Bronchial epithelial cell (primary cell): Measurements from ENCODE around the gene EEPD1. TPM values are rescaled to one million over a fixed set of nuclear protein-coding genes. Genes with fewer than 3 reads are reported as not detected.
A peak's percentile ranks its signal among the peaks of the same experiment; 100 is the strongest.

Experiments
- DNase-seq: peaks from one replicate; pipeline ENCODE4 v3.0.0-alpha.2; 2010; ENCODE audit warnings: low read depth
- FAIRE-seq: peaks from 2 replicates; lab custom pipeline; 2011; peaks lifted over from hg19 to GRCh38; lab: Jason Lieb, UNC
- H3K27me3 ChIP-seq: 2 replicates; pipeline ENCODE4 v1.5.1; 2011; ENCODE audit warnings: low read length; ENCODE audit not compliant: control insufficient read depth, insufficient read depth
- H3K36me3 ChIP-seq: 2 replicates; pipeline ENCODE4 v1.5.1; 2011; ENCODE audit warnings: low read length; ENCODE audit not compliant: control insufficient read depth, insufficient read depth
- H3K4me3 ChIP-seq: 2 replicates; pipeline ENCODE4 v1.5.1; 2011; ENCODE audit warnings: mild to moderate bottlenecking, low read depth, low read length, control low read depth
- CTCF ChIP-seq: IDR thresholded peaks from 2 replicates; pipeline ENCODE4 v1.5.1; 2011; ENCODE audit warnings: mild to moderate bottlenecking, moderate library complexity, low read length, control low read depth, inconsistent platforms; ENCODE audit not compliant: insufficient read depth, severe bottlenecking
- total RNA-seq: library from RNA; depleted of rRNA; stranded (reverse); fragments of >200 nt; gene quantifications from 2 replicates; pipeline ENCODE4 v1.2.1, GENCODE V29; 2014

The EEPD1 gene
- total RNA-seq, 1 donor from 2014 or later: 2.9 TPM

- no peak for TF ChIP-seq CTCF
- Histone ChIP-seq H3K36me3 (no peaks in the 10 kb centered on the region), H3K4me3 (no peak overlapping the region), H3K27me3 (no peaks in the 10 kb centered on the region)
- peak; percentile 28 for FAIRE-seq
- peak; percentile 80 for DNase-seq
Measured at GRCh38 chr7:36157527-36158320, 4.7 kb downstream of the EEPD1 start.

- no peak overlapping the region for H3K4me3 ChIP-seq
- no peaks in the 10 kb centered on the region for H3K36me3 ChIP-seq
- no peak for FAIRE-seq
- H3K27me3 ChIP-seq: no peaks in the 10 kb centered on the region
- DNase-seq: no peak
- no peak for TF ChIP-seq CTCF
Measured at GRCh38 chr7:36158321-36158605, 5.2 kb downstream of the EEPD1 start.

- no peak for TF ChIP-seq CTCF
- FAIRE-seq (no peak), DNase-seq (no peak)
- Histone ChIP-seq H3K27me3 (no peaks in the 10 kb centered on the region), H3K4me3 (no peak overlapping the region), H3K36me3 (no peaks in the 10 kb centered on the region)
Measured at GRCh38 chr7:36159618-36160017, 6.6 kb downstream of the EEPD1 start.

GRCh38 chr7:36160313-36160712 lies 7.3 kb downstream of the EEPD1 start:
- H3K27me3 ChIP-seq: no peaks in the 10 kb centered on the region
- H3K36me3 ChIP-seq: no peaks in the 10 kb centered on the region
- DNase-seq (no peak), FAIRE-seq (no peak)
- TF ChIP-seq CTCF: no peak
- no peak overlapping the region for H3K4me3 ChIP-seq

- no peak overlapping the region for H3K4me3 ChIP-seq
- H3K36me3 ChIP-seq: no peaks in the 10 kb centered on the region
- DNase-seq: peak; percentile 77
- no peak for TF ChIP-seq CTCF
- H3K27me3 ChIP-seq: no peaks in the 10 kb centered on the region
- no peak for FAIRE-seq
Measured at GRCh38 chr7:36161996-36162395, 8.9 kb downstream of the EEPD1 start.

- Histone ChIP-seq H3K36me3 (no peaks in the 10 kb centered on the region), H3K4me3 (no peak overlapping the region), H3K27me3 (no peaks in the 10 kb centered on the region)
- peak; percentile 46 for DNase-seq
- FAIRE-seq: no peak
- TF ChIP-seq CTCF: no peak
Measured at GRCh38 chr7:36165059-36165458, 12.0 kb downstream of the EEPD1 start.
